Right lung (tissue), 5 donors: ENCODE data around the gene MFSD8. TPM values are rescaled to one million over a fixed set of nuclear protein-coding genes. Genes with fewer than 3 reads are reported as not detected.

Experiments
- polyA plus RNA-seq, 5 donors: library from polyadenylated mRNA; unstranded; fragments of 120-200 nt; gene quantifications; one replicate each; pipeline versions ENCODE4 v1.2.1 to v1.2.3, GENCODE V29; 2013; ENCODE audit warnings: inconsistent platforms in 1 of 5, low replicate concordance in 1 of 5; ENCODE audit not compliant: insufficient read length in 5 of 5, insufficient read depth in 1 of 5

The MFSD8 gene
- polyA plus RNA-seq, 5 donors: 25.2 to 40.6 (median 28.2) TPM

Other genes with a start within 250 kb of the MFSD8 start
- not detected for gene SLC25A31, start 234.8 kb downstream of the MFSD8 start, polyA plus RNA-seq
- gene HSPA4L, start 182.9 kb downstream of the MFSD8 start, polyA plus RNA-seq: 100 to 1,000 TPM in 1 of 5 donors, 1 to 10 TPM in 4; 5.9 to 244 (median 6.2) TPM
- 10 to 100 TPM; 14.7 to 43.2 (median 24.0) TPM for gene PLK4, start 84.3 kb downstream of the MFSD8 start, polyA plus RNA-seq
- 10 to 100 TPM; 12.2 to 19.7 (median 16.9) TPM for gene ABHD18, start 233 bp upstream of the MFSD8 start, polyA plus RNA-seq
- gene LARP1B, start 96.1 kb upstream of the MFSD8 start, polyA plus RNA-seq: 10 to 100 TPM; 14.1 to 18.1 (median 16.7) TPM